SKM-1 (cell line): ENCODE results near the gene CPM.
"Not testable (repeated sequence)": the region's sequence is repeated elsewhere in the genome, so short reads cannot be mapped to it uniquely, and the experiment has no call there.

ENCODE experiments used
- DNase-seq: peaks from one replicate; lab custom pipeline; 2025; ENCODE audit not compliant: unreplicated experiment; lab: John Stamatoyannopoulos, UW

CPM gene

DNA sequence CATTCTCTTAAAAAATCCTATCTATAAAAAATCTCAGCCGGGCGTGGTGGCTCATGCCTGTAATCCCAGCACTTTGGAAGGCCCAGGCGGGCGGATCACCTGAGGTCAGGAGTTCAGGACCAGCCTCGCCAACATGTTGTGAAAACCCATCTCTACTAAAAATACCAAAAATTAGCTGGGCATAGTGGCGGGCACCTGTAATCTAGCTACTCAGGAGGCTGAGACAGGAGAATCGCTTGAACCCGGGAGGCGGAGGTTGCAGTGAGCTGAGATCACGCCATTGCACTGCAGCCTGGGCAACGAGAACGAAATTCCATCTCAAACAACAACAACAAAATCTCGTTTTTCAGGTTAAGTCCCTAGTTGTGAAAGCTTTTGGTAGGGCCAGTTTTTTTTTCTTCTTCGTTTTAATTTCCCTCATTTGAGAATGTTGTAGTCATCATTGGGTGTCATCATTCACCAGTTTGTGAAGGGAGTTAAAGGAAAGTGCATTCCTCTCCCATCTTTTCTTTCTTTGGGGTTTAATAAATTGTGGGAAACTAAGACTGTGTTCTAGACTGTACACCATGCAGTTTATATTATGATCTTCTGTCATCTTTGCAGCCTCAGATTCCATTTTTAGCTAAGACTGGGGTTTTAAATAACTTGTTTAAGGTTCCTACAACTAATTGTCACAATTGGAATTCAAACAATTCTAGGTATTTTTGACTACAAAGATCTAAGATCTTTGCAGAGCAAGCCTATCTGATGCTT is 101.0 kb downstream of the CPM start:
- no peak for DNase-seq

DNA sequence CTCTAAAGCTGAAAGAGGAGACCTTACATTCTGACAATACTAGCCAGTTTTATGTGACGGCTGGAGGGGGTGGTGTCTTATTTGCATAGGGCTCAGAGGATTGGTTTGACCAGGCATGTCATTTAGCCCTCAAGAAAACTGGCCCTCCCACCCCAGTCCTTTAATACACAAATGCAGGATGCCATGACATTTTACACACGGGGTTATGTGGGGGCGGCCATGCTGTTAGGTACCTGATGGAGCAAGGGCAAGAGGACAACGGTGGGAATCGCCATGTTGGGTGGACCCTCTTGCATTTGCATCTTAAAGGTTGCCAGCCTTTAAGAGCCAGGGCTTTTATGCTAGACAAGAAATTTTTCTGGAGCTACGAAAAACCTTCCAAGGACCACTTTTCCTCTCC is 101.7 kb downstream of the CPM start:
- DNase-seq: no peak

GRCh38 chr12:68828672-68829068 is 104.3 kb downstream of the CPM start:
- no peak for DNase-seq

DNA sequence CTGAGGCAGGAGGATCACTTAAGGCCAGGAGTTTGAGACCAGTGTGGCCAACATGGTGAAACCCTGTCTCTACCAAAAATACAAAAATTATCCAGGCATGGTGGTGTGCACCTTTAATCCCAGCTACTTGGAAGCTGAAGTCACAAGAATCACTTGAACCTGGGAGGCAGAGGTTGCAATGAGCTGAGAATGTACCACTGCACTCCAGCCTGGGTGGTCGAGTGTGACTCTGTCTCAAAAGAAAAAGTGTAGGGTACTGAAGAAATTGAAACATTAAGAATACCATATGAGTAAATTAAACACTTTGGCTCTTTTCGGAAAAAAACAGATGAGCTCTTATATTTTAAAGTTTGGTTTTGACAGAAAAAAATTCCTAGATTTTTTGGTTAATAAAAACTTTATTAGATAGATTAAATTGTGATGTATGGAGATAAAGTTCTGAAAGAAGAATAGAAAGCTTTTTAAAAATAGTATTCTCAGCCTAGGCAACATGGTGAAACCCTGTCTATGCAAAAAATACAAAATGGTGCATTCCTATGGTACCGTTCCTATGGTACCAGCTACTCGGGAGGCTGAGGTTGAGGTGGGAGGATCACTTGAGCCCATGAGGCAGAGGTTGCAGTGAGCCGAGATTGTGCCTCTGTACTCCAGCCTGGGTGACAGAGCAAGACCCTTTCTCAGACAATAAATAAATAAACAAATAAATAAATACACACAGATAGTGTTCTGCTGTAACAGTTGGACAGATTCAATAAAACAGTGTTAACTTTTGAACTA is 104.9 kb downstream of the CPM start:
- no peak for DNase-seq

DNA sequence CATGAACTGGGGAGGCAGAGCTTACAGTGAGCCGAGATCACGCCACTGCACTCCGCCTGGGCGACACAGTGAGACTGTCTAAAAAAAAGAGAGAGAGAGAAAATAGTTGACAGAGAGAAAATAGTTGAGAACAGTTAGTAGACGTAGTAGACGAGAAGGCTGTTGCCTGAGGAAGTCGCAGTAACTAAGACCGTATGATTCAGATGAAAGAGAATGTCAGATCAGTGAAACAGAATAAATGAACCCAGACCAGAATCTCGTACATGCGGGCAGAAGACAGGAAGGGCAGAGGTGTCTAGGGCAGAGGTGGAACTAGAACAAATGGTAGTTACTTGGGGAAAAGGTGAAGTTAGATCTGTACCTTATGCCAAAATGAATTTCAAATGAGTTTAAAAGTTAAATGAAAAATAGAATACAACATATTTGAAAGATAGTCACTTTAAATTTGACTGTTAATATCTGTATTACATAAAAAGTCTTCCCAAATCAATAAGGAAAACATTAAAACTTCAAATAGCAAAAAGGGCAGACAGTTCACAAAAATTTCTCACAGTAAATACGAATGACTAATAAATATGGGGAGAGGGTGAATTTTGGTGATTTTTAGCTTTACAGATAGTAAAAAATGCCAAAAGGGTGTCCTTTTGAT is 107.3 kb downstream of the CPM start:
- no peak for DNase-seq

- DNase-seq: no peak
Measured at GRCh38 chr12:68824597-68825250, 108.2 kb downstream of the CPM start.

DNA sequence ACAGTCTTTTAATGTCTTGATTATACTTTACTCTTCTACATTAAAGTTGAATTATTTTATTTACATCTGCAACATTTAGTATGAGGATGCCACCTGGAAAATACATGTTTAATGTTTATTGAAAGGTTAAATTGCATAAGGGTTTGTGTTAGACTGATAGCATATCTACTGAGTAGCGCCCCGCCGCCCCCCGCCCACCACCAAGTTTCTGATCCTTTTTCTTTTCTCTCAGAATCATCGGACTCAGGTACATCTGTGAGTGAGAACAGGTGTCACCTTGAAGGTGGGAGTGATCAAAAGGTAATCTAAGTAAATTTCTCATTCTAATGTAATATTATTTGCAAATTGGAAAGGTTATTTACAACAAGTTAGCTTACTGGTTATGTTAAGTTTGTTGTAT is 108.8 kb downstream of the CPM start:
- no peak for DNase-seq

DNA sequence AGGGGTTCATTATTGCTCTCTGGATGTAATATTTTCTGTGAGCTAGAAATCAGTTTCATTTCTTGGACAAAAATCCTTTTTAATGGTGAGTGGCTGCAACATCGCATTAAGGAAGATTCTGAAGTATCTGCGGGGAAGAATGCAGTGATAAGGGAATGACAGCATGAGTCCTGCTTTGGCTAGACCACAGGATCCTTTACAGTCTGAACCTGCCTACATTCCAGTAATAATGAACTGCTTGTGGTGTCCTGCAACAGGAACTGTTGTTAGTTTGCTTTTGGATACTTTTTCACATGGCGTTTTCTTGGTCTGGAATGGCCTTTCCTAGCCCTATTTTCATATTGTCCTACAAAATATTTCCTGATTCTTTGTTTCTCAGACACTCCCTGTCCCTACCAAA is 109.3 kb downstream of the CPM start:
- DNase-seq: no peak

DNA sequence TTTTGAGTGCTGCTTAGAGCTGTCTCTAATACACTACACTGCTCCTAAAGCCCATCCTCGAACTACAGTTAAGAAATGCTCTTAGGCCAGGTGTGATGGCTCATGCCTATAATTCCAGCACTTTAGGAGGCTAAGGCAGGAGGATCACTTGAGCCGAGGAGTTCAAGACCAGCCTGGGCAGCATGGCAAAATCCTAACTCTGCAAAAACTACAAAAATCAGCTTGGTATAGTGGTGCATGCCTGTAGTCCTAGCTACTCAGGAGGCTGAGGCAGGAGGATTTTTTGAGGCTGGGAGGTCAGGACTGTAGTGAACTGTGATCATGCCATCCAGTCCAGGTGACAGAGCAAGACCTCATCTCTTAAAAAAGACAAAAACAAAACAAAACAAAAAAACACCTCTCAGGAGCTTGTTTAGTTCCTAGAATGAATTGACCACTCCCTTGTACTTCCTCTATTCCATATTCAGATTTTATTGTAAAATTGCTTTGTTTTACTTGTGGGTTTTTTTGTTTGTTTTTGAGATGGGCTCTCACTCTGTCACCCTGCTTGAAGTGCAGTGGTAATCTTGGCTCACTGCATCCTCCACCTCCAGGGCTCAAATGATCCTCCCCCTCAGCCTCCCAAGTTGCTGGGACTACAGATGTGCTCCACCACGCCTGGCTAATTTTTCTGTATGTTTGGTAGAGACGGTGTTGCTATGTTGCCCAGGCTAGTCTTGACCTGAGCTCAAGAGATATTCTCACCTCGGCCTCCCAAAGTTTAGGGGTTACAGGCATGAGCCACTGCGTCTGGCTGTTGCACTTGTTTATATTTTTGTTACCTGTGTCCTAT is 111.4 kb downstream of the CPM start:
- no peak for DNase-seq

- DNase-seq: not testable (repeated sequence)
Measured at GRCh38 chr12:68819481-68819880, 113.5 kb downstream of the CPM start.

- DNase-seq: no peak
Measured at GRCh38 chr12:68815928-68816800, 116.8 kb downstream of the CPM start.

DNA sequence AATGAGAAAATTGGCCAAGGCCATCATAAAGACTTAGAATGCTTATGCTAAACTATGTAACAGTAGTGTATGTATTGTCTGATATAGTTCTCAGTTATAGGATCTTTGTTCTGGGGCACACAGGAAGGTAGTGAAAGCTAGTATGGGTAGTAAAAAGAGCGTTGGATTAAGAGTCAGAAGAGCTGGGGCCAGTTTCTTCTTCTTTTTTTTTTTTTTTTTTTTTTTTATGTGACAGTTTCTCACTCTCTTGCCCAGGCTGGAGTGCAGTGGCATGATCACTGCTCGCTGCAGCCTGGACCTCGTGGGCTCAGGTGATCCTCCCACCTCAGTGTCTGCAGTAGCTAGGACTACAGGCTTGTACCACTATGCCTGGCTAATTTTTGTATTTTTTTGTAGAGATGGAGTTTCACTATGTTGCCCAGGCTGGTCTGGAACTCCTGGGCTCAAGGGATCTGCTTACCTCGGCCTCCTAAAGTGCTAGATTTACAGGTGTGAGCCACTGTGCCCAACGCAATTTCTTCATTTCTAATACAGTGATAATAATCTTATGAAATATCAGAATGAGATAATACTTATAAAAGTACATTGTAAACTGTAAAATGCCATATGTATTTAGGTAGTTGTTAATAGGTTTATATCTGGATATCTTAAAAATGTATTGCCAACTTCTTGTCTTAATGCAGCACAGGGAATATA is 117.6 kb downstream of the CPM start:
- no peak for DNase-seq

DNA sequence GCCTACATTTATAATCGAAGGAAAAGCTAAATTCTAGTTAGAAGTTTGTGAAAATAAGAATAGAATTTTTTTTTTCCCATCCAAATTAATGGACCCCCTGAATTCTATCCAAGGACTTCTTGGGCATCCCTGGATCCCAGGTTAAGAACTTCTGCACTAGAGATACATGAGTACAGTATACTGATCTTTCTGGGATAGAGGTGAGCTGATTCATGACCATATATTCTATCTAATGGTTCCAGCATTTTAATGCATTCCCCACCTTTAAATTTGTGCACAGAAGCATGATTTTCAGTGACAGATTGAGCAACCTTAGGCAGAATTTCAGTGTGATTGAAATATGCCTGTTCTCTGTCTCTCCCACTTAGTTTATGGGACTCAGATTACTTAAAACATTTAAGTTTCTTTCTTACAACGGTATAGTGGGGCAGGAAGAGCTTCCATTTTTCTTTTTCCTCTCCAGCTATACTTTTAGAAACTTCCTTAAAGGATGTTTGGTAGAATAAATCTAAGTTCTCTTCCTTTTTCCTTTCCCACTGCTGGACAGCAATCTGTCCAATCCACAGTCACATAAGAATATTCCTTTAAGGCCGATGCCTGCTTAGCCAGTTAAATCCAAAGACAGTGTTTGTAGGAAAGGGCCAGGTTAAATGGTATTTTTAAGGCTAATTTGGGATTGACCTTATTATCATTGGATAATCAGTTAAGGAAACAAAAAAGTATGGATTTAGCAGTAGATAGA is 118.3 kb downstream of the CPM start:
- DNase-seq: no peak

- no peak for DNase-seq
Measured at GRCh38 chr12:68813242-68813593, 119.8 kb downstream of the CPM start.

- no peak for DNase-seq
Measured at GRCh38 chr12:68812553-68813241, 120.3 kb downstream of the CPM start.

DNA sequence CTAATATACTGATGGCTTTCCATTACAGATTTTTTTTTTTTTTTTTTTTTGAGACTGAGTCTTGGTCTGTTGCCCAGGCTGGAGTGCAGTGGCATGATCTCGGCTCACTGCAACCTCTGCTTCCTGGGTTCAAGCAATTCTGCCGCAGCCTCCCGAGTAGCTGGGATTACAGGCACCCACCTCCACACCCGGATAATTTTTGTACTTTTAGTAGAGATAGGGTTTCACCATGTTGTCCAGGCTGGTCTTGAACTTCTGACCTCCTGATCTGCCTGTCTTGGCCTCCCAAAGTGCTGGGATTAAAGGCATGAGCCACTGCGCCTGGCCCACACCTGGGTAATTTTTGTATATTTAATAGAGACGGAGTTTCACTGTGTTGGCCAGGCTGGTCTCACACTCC is 121.4 kb downstream of the CPM start:
- not testable (repeated sequence) for DNase-seq

GRCh38 chr12:68810027-68810389 is 123.0 kb downstream of the CPM start:
- not testable (repeated sequence) for DNase-seq
